Hepatocyte (in vitro differentiated cells): ENCODE results near the gene GPD1L.

ENCODE experiments used
- EZH2 ChIP-seq: fragments of 200-600 bp; sonication (generic); IDR thresholded peaks from 2 replicates; pipeline ENCODE4 v1.6.1; 2016; ENCODE audit warnings: antibody characterized with exemption, mild to moderate bottlenecking, borderline replicate concordance
- EZH2phosphoT487 ChIP-seq: fragments of 200-600 bp; sonication (generic); IDR thresholded peaks from one replicate; pipeline ENCODE4 v1.6.1; 2018; ENCODE audit warnings: antibody characterized with exemption, mild to moderate bottlenecking, low read depth, moderate library complexity; ENCODE audit not compliant: unreplicated experiment, severe bottlenecking
- TF ChIP-seq, protein P1 (sequence below): fragments of 200-600 bp; sonication (generic); IDR thresholded peaks from 2 replicates; pipeline ENCODE4 v1.5.1; 2016; ENCODE audit warnings: antibody characterized with exemption, mild to moderate bottlenecking; ENCODE audit not compliant: poor library complexity

DNA sequence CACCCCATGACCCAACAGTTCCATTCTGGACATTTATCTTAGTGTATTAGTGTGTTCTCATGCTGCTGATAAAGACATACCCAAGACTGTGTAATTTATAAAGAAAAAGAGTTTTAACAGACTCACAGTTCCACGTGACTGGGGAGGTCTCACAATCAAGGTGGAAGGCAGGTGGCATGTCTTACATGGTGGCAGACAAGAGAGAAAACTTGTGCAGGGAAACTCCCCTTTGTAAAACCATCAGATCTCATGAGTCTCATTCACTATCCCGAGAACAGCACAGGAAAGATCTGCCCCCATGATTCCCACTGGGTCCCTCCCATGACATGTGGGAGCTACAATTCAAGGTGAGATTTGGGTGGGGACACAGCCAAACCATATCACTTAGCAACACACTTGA, 21.6 kb upstream of the GPD1L start:
- TF ChIP-seq, protein P1, sequence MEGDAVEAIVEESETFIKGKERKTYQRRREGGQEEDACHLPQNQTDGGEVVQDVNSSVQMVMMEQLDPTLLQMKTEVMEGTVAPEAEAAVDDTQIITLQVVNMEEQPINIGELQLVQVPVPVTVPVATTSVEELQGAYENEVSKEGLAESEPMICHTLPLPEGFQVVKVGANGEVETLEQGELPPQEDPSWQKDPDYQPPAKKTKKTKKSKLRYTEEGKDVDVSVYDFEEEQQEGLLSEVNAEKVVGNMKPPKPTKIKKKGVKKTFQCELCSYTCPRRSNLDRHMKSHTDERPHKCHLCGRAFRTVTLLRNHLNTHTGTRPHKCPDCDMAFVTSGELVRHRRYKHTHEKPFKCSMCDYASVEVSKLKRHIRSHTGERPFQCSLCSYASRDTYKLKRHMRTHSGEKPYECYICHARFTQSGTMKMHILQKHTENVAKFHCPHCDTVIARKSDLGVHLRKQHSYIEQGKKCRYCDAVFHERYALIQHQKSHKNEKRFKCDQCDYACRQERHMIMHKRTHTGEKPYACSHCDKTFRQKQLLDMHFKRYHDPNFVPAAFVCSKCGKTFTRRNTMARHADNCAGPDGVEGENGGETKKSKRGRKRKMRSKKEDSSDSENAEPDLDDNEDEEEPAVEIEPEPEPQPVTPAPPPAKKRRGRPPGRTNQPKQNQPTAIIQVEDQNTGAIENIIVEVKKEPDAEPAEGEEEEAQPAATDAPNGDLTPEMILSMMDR = no peak
- TF ChIP-seq EZH2 = no peak
- TF ChIP-seq EZH2phosphoT487 = no peak
